DMS79 (cell line): ENCODE results near the gene NUAK1.

Experiments
- DNase-seq: peaks from one replicate; lab custom pipeline; 2025; lab: John Stamatoyannopoulos, UW

NUAK1 gene

DNA sequence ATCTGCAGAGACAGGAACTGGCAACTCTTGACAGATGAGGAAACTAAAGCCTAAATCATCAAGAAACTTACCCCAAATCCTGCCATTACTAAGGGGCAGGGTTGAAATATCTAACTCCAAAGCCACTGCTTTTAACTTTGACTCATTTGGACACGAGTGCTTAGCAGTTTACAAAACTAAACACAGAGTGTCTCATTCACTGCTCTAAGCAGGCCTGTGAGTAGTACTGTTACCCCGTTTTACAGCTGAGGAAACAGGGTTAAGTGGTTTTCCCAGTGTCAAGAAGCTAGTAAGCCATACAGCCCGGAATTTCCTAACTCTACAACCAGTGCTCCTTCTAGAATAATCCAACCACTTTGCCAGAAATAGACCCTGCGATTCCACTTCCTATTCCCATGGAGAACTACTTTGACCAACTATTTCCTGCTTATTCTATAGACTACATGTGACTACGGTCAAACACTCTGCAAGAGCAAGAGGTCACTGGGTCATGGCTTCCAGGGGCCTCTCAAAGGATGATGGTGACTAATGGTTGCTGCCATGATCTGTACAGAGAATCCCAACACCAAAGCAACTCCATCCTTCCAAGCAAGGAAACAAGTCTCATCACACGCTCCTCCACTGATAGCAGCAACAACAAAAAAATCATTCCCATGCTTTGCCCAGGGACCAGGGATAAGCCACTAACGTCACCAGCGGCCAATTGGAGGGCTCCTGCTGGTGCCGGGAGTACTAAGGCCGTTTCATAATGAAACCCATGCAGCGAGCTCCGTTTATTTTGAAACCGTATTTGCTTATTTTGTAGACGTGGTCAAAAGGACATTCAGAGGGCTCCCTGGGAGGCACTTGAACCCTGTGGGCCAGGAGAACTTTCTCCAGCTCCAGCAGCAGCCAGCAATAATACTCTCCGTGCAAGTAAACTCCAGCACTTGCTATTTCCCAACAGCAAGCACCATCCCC is 56.3 kb downstream of the NUAK1 start:
- DNase-seq: no peak

DNA sequence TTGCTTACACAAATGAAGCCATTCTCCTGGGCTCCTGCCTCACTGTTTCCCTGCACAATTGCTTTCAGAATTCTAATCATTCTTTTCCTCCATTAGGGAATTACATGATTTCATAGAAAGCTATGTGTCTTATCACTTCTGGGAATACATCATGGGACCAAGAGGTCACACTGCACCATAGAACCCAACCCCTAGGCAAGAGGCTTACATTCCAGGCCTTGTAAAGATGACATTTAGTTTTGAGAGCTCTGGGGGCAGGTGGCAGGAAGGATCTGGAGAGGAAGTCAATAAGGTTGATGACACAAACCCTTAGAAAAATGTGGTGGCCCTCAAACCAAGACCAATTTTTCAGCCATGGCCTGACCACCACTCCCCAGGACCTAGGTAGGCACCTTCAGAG is 57.1 kb downstream of the NUAK1 start:
- no peak for DNase-seq

DNA sequence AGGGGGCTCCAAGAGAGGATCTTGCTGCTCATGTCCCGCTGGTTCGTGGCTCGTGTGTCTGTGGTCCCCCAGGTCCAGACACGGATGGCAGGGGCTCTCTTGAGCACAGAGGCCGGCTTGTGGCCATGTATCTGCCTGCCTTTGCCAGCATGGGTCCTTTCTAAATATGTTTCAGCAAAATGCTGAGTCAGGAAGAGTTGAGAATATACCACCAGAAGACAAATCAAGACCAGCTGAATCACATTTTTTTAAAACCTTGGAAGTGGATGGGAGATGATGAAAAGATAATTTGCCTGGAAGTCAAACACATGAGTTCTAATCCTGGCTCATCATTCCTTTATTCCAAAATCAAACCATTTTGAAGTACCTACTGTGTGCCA is 58.0 kb downstream of the NUAK1 start:
- no peak for DNase-seq

DNA sequence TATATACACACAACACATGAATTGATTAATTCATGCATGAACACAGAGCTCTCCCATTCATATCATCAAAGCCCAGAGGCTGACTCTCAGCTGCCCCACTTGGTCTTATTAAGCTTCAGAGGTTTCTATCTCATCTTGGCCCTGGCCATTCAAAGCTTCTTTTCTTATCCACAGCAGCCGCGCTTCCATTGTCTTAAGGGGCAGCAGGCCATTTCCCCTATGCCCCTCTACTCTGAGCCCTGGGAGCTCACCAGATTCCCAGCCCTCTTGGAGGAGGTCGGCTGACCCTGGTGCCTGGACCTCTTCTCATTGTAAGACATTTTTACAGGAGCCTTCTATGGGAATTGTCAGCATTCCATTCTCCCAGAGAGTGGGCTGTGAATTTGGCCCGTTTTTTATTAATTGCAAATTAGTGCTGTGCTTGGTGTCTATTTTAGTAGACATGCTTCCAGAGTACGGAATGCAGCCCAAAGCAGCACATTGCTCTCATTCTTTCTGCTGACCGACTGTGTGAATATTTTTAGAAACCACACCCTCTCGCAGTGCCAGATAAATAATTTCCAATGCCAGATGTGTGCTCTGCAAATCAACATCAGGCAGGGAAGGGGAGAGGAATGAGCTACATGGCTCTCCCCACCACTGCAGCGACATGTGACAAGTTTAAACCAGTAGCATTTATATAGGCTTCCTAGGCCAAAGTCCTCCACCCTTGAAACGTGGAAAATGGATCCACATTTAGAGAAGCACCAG is 58.5 kb downstream of the NUAK1 start:
- no peak for DNase-seq

DNA sequence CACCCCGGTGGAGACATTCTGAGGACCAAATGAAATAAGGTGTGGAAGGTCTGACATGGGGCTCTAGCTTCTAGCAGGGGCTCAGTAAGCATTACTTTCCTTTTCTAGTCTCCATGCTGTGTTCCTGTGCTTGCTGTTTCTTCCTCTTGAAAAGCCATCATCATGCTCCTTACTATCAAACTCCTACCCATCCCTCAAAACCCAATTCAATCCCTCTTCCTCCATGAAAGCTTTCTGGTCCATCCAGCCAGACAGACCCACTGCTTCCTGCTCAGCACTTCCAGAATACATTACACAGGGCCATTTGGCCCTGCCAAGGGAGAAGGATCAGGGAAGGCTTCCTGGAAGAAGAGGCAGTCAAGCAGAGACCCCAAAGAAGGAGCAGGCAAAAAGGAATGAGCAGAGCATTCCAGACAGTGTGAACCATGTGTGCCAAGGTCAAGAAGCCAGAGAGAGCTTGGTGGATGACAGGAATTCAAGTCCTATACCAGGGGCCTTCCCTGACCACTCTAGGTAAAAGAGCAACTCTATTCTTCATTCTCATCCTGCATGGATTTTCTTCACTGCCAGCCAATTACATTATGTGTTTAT is 59.5 kb downstream of the NUAK1 start:
- no peak for DNase-seq

DNA sequence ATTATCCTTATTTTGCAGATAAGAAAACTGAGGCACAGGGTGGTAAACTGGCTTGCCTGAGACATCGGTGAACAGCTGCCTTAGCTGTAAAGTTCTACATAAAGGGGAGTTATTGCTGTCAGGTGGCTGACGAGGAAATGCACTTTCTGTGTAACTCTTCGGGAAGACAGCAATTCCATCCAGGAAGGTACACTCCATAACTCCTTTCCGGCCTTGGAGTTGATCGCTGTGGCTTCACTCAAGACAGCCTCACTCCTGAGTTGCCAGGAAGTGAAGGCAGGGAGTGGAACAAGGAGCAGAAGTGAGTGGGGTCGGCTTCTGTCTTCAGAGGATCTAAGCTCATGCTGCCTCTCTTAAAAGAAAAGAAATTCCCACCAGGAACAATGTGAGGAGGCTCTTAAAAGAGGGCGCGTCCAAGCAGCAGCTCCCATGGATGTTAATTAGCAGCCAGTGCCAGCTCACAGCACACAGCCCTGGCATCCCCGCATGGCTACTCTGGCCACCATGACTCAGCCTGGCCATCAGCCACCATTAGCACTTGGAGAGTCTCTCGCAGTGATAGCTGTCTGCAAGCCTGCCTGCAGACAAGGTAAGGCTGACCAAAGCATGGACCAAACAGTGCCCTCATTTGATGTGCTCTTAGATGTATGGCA is 60.3 kb downstream of the NUAK1 start:
- DNase-seq: no peak

DNA sequence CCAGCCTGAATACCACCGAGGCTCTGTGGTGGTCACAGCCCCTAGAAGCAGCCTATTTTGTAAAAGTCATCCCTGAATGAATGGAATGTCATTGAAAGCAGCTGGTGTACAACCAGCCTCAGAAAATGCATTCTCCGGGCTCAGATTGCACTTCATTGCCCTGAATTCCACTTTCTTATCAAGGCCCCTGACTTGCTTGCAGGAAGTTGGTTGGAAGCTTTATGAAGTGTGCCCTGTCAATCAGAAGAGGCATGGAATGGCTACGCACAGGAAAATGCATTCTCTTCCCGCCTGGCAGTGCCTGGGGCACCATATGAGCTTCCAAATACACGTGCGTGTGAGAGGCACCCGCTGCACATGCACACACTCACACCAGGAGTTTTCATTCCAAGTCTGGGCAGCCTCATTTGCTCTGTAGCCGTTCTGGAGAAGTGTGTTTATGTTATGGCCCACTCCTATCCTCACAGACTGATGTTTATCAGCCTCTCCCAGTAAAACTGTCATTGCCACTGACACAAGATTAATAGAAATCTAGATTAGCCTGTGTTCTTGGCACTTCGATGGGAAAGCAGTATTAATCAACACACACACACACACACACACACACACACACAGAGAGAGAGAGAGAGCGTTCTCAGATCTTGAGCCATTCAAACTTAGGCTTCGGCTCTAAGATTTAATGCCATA is 63.9 kb downstream of the NUAK1 start:
- DNase-seq: no peak

DNA sequence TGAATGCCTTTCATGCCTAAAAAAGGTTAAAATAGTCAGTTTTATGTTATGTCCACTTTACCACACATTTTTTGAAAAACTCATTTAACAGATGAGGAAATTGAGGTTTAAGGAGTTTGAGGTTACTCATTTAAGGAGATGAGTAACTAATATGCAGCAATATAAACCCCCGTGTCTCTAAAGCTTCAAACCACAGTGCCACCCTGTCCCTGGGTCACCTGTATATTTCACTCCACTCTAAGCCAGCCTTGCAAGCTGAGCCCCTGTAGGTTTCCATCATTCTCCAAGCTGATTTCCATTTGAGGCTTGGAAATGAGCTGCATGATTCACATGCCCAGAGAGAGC is 64.4 kb downstream of the NUAK1 start:
- DNase-seq: no peak

DNA sequence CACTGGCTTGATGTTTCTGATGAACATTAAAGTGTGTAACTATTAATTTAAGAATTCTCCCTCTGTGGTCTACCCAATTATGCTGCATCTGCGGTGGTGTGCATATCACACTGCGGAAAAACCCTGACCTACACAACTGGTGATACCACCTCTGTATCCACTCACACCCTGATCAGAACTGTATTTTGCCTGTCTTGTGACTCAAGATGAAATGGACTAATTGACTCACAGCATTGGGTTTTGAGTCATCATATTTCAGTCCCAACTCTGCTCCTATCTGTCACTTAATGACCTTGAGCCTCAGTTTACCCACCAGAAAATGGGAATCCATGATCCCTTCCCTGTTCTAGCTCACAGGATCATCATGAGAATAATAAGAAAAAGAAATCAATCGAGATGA is 65.6 kb downstream of the NUAK1 start:
- DNase-seq: no peak

DNA sequence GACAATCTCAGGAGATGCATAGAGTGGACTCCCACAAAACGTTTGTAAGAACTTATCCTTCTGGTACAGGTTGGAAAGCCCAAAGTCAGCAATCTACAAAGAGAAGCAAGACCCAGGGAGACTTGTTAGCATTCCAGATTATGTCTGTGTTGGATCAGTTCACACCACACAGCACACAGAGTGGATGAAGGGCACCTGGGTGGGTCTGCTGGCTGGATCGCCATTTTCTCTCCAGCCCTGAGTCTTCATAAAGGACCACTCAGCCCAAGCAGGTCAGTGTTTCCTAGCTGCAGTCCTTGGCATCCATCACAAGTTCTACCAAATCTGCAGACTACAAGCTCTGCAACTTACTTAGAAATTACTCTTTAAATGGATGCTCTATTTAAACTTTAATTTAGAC is 66.0 kb downstream of the NUAK1 start:
- no peak for DNase-seq

DNA sequence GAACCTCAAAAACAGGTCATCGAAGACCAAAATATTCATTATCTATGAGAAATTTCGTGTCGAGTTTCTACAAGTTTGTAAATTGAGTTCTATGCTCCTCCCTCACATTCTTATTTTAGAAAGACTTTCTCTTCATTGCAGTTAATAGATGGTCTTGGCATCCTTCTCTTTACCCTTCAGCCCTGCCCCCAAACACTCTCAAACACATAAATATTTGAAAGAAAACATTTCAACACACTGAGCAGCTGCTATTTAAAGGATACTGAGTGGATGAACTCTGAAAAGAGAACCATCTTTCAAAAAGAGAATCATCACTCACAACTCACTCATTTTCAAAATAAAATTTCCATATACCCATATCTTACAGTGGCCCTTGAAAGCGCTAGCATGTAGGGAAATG is 67.1 kb downstream of the NUAK1 start:
- DNase-seq: no peak

DNA sequence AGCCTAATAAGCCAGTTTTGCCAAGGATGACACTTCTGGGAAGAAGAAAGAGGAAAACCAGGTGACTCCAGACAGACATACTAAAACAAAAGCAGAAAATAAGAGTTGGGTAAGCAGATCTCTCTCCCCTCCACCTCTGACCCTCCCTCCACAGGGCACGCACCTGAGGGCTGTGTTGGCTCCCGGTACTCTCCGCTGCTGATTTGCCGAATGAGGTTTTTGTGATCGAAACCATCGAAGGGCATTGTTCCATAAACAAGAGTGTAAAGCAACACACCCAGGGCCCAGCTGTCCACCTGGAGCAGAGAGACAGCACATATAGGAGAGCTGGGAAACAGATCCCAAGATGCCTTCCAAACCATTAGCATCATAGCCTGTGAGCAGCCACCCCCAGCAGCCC is 68.1 kb downstream of the NUAK1 start:
- no peak for DNase-seq

DNA sequence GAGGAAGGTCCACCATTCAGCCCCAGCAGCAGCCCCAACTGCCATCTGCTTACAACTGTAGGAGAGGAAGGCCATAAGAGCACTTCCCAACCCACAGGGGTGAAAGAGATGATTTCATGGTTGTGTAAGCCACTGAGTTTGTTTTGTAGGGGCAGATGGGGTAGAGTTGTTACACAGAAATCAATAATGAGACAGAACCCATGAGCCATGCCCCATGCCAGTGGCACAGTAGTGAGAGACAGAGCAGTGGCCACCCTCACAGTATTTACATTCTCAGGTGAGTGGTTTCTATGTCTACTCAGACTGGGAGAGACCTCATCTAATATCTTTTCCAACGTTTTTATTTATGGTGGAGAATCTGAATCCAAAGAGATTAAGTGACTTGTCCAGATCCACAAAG is 68.6 kb downstream of the NUAK1 start:
- no peak for DNase-seq

DNA sequence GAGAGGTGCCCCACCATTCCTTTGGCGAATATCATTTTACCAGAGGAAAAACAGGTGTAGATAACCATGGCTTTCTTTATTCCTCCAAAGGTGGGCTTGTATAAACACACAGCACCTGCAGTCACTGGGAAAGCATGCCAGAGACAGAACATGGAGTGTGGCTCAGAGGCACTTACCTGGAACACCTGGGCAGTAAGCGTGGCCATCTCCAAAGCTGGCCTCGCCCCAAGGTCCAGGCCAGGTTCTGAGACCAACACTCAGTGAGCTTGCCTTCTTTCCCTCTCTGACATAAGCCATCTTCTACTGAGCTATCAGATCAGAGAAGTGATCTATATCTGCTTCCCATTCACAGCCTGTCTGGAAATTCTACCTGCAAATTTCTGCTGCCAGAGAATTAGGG is 70.5 kb downstream of the NUAK1 start:
- no peak for DNase-seq

DNA sequence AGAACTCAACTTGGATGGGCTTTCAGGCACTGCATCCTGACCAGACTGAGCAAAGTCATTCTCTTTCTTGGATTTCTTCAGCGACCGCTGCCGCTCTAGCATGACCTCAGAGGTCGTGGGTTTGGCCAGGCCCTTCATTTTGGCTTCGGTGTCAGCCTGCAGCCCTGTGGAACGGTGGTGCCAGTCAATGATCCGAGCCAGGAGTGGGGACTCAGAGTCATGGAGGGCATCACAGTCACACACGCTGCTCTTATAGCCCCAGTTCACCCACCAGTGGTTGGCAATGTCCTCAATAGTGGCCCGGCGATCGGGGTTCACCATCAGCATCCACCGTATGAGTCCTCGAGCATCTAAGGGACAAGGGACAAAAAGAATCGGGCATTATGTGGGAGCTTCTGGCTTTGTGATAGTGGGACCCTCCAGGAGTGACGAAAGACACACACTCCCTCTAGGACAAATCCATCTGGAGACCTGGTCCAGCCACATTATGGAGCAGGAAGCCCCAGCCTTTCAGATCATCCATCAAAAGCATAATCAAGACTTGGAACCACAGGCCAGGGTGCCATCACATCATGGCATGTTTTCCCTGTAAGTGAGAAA is 71.0 kb downstream of the NUAK1 start:
- no peak for DNase-seq

DNA sequence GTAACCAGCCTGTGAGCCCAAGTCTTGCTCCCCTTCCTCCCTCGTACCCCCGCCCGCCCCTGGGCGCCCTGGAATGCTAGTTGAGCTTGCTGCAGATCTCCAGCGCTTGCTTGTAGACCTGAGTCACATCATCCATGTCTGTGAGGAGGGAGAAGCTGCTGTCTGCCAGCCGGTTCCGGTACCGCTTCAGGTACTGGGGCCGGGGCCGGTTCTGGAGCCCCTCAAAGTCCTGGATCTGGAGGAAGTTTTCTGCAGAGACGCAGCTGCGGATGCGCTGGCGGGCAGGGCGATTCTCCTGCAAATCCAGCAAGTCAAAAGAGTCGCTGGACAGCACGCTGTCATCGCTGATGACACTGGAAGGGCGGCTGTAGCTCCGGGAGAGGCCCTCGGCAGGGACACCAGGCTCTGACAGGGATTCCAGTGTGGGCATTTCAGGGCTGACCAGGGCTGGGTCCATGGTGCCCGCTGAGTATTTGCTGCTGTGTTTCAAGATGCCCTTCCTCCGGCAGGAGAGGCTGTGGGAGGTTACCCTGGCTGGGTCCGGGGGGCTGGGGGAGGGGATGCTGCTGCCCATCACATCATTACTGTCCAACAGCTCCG is 71.9 kb downstream of the NUAK1 start:
- no peak for DNase-seq

DNA sequence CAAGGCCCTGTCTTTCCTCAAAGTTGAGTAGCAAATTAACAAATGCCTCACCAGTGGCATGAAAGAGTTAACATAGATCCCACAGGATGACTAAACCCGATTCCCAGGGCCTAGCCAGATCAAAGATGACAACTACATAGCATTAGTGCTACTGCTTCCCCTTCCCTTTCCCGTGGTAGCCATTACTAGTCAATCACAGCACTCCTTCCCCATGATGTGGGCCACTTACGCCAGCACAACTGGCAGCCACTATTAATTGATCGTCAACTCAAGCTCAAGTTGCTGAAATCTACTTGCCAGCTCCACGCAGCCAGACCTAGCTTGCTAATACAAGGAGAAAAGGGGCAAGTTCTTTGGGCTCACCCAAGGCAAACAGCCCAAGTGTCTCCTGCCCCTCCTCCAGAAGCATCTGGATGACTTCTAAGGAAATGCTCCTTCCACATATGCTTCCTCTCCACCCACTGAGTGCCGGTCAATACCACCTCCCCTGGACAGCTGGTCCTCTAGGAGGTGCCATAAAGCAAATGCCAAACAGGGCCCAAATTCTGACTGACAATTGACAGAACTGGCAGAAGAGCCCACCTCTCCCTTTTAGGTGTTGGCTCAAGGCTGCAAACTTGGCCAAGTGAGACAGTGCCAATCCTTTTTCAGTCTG is 72.6 kb downstream of the NUAK1 start:
- DNase-seq: no peak

DNA sequence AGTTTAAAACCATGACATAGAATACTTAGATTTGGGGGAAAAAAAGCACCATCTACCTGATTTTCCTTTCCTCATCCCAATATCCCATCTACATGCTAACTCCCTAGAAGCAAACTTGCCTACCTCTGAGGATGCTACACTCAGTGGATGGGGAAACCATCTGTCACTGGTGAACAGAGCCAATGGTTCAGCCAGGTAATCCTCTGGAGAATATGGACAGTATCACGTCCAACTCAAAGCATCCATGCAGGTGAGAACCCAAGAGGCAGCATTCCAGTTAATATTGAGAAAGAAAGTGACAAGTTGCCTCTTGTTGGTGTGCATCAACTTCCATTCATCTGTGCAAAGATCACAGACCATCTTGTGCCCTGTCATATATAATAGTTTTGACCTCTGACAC is 73.2 kb downstream of the NUAK1 start:
- no peak for DNase-seq

DNA sequence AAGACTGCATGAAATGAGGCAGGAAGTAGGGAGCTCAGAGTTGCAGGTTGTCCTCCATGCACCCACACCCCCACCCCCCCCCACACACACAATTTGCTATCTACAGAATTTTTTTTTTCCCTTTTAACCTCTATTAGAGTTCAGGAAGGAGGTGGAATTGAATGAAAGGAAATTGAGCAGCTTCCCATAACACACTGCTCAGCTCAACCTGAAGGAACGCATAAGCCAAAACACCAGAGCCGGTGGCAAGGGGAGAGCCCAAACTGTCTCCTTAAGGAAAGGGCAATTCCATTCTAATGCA is 74.1 kb downstream of the NUAK1 start:
- DNase-seq: no peak

DNA sequence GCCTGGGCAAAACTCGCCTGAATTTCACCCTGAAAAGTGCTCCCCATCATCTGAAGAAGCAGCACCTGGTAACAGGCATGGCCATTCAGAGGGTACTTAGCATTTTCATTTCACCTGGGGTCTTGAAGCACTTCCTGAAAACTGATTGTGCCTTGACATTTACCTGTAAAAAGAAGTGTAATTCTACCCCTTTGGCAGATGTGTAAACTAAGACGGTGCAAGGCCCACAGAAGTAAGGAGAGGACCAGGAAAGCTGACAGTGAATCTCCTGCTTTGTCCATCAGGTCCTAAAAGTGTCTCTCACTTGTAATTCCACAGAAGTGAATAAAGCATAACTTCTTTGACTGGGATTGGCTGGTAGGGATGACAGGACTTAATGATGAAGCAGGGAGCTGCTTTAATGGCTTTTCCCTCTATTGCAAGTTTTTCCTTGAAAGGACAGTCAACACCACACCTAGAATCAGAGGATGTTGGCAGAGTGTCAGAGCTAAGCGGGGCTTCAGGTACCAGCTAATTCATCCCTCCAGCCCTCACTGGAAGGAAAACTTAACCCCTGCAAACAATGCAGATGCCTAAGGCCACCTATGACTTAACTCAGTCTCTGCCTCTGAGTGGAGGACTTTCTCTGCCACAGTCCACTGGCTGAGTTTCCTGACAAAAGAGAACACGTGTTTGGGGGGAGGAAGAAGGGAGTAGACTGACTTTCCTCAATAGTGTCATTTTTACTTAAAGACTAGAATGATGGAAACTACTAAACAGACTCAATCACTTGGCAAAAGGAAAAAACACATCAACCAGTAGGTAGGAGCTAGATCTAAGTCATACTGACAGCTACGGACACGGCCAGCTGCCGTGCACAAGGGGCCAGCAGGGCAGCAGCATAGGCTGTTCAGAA is 74.7 kb downstream of the NUAK1 start:
- no peak for DNase-seq
